GM06990 (cell line): ENCODE measurements around the gene PDHX.

ENCODE experiments used
- DNase-seq: peaks from one replicate; pipeline ENCODE4 v3.0.0-alpha.2; 2011; ENCODE audit not compliant: insufficient read length; ENCODE audit errors: extremely low read depth
- H3K27me3 ChIP-seq: replicated peaks from 2 replicates; pipeline ENCODE4 v1.6.0; 2011; ENCODE audit warnings: low read length; ENCODE audit not compliant: control insufficient read depth, insufficient read depth
- H3K36me3 ChIP-seq: 2 replicates; pipeline ENCODE4 v1.5.1; 2011; ENCODE audit warnings: low read length; ENCODE audit not compliant: control insufficient read depth, insufficient read depth
- H3K4me3 ChIP-seq: replicated peaks from 2 replicates; pipeline ENCODE4 v1.5.1; 2011; ENCODE audit warnings: low read depth, mild to moderate bottlenecking, control low read depth, low read length
- TF ChIP-seq, protein P1 (sequence below): IDR thresholded peaks from 2 replicates; pipeline ENCODE4 v1.5.1; 2011; ENCODE audit warnings: low read length, control low read depth, mild to moderate bottlenecking, inconsistent platforms; ENCODE audit not compliant: insufficient read depth, poor library complexity, severe bottlenecking

PDHX gene

DNA sequence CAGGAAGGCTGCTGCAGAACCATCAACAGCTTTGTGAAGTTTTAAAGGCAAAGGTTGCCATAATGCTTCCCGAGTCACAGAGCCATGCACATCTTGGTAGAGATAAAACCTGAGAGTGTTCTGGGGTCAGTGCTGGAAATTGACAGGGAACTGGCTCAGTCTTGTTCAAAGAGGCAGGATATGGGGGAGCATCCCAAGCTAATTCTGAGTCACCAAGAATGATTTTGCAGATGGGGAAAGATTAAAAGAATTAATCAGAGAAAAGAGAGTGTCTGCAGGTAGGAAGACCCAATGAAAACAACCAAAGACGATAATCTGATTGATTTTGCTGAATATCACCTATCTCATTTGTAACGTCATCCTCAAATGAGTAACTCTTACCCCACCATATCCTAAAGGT lies 122.7 kb downstream of the PDHX start:
- H3K4me3 ChIP-seq = no peak overlapping the region
- TF ChIP-seq, protein P1, sequence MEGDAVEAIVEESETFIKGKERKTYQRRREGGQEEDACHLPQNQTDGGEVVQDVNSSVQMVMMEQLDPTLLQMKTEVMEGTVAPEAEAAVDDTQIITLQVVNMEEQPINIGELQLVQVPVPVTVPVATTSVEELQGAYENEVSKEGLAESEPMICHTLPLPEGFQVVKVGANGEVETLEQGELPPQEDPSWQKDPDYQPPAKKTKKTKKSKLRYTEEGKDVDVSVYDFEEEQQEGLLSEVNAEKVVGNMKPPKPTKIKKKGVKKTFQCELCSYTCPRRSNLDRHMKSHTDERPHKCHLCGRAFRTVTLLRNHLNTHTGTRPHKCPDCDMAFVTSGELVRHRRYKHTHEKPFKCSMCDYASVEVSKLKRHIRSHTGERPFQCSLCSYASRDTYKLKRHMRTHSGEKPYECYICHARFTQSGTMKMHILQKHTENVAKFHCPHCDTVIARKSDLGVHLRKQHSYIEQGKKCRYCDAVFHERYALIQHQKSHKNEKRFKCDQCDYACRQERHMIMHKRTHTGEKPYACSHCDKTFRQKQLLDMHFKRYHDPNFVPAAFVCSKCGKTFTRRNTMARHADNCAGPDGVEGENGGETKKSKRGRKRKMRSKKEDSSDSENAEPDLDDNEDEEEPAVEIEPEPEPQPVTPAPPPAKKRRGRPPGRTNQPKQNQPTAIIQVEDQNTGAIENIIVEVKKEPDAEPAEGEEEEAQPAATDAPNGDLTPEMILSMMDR = no peak
- DNase-seq = no peak
- H3K27me3 ChIP-seq = no peaks in the 10 kb centered on the region
- H3K36me3 ChIP-seq = no peaks in the 10 kb centered on the region

DNA sequence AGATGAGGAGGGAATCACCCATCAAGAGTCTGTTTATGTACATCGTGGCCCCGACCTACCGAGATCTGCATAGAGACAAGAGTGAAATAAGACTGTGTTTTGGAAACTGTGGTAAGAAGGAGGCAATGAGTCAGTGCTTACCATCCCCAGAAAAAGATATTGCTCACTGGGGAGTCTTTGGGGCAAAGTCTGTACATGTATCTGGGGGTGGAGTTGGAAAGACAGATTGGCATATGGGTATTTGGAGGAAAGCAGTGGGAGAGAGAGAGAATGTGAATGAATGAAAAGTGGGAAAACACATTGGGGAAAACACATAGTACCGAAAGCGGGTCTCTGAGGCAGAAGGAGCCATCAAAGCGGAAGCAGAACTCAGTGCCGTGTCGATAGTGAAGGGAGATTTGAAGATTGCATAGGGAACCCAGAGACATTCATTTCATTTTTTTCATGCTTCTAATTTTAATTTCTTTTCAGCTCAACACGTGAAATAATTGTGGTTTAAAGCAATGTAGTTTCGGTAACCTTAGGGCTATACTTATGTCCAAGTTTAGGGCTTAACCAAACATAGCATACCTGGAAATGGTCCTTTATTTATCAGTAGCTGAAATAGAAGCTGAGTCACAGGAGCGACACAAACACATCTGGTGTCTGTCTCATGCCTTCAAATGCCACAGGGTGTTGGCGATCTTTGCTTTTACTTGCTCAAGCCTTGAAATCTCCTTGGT lies 124.0 kb downstream of the PDHX start:
- Histone ChIP-seq H3K27me3 (no peaks in the 10 kb centered on the region), H3K4me3 (peak overlapping the region; percentile 22), H3K36me3 (no peaks in the 10 kb centered on the region)
- peak; percentile 73 for DNase-seq
- TF ChIP-seq, protein P1 = no peak

DNA sequence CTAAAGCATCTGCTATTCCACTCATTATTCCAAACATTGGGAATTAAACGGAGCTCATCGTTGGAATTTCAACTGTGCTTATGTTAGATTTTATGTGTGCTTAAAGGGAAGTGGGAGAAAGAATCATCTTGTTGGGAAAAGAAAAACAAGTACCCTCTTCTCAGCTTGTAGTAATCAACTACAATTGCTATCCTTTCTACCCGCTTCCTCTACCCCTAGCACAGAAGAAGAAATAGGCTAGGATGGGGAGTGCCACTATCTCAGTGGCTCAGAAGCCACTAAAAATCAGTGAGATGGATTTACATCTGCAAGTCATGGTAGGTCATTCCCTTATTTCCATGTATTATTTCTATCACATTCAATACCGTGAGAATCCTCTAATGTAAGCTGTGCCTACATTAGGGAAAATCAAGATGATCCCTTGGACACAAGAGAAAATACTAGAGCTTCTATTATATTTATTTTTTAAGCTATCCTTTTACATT lies 124.7 kb downstream of the PDHX start:
- Histone ChIP-seq H3K27me3 (no peaks in the 10 kb centered on the region), H3K4me3 (peak overlapping the region; percentile 22), H3K36me3 (no peaks in the 10 kb centered on the region)
- DNase-seq = no peak
- TF ChIP-seq, protein P1 = no peak

DNA sequence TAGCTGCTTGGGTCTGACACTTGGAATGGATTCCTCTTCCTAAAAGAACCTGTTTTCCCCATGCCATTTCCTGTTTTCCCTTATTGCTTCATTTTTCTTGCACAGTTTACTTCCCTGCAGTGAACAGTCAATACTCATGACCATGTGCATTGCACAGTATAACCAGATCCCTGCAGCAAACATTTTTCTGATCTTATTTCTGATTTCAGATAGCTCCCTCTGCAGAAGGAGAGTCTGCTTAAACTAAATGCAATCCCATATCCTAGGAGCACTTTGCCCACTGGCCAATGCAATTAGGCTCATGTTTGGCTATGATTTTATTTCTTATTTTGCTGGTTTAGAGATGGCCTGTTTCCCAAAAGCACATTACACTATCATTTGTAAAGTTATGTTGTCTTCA lies 125.8 kb downstream of the PDHX start:
- H3K27me3 ChIP-seq = no peaks in the 10 kb centered on the region
- DNase-seq = no peak
- TF ChIP-seq, protein P1 = no peak
- H3K36me3 ChIP-seq = no peaks in the 10 kb centered on the region
- no peak overlapping the region for H3K4me3 ChIP-seq

DNA sequence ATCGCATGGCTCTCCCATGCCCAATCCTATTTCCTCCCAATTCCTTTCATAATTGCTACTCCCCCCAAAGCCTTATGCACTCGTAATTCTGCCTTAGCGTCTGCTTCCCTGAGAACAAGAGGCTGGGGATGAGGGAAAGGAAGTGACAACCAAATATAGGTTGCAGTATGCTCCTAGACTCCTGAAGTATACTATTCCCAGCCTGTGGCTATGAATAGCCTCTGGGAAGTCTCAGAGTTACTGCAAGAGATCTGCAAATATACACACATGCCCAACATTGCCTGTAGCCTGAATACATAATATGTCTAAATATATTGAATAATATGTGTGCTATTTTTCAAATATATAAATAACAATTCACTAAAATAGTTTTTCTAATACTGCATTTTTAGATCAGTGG lies 126.5 kb downstream of the PDHX start:
- DNase-seq = no peak
- Histone ChIP-seq H3K27me3 (no peaks in the 10 kb centered on the region), H3K4me3 (no peak overlapping the region), H3K36me3 (no peaks in the 10 kb centered on the region)
- TF ChIP-seq, protein P1 = no peak
